Endodermal cell (in vitro differentiated cells): ENCODE measurements around the gene MSI1. TPM values are rescaled to one million over a fixed set of nuclear protein-coding genes. Genes with fewer than 3 reads are reported as not detected.
A peak's percentile ranks its signal among the peaks of the same experiment; 100 is the strongest.

ENCODE experiments used
- DNase-seq: peaks from one replicate; pipeline ENCODE4 v3.0.0-alpha.2; 2017
- H3K27ac ChIP-seq: 2 replicates; pipeline ENCODE4 v1.5.1; 2013; ENCODE audit warnings: mild to moderate bottlenecking, low read depth, low read length, moderate library complexity
- H3K27me3 ChIP-seq: 2 replicates; pipeline ENCODE4 v1.6.1; 2013; ENCODE audit warnings: mild to moderate bottlenecking, low read length, moderate library complexity; ENCODE audit not compliant: insufficient read depth, control insufficient read depth, poor library complexity, severe bottlenecking
- H3K36me3 ChIP-seq: 2 replicates; pipeline ENCODE4 v1.7.0; 2013; ENCODE audit warnings: mild to moderate bottlenecking, low read length, moderate library complexity; ENCODE audit not compliant: control insufficient read depth, insufficient read depth
- H3K4me1 ChIP-seq: one replicate; pipeline ENCODE4 v1.7.0; 2013; ENCODE audit warnings: low read length; ENCODE audit not compliant: control insufficient read depth, insufficient read depth
- H3K4me3 ChIP-seq: 2 replicates; pipeline ENCODE4 v1.5.1; 2013; ENCODE audit warnings: mild to moderate bottlenecking, low read length, moderate library complexity
- H3K9ac ChIP-seq: 2 replicates; pipeline ENCODE4 v1.6.1; 2013; ENCODE audit warnings: mild to moderate bottlenecking, low read length, moderate library complexity; ENCODE audit not compliant: poor library complexity, severe bottlenecking; ENCODE audit errors: extremely low read depth
- H3K9me3 ChIP-seq: 2 replicates; pipeline ENCODE4 v1.6.1; 2013; ENCODE audit warnings: mild to moderate bottlenecking, low read length, moderate library complexity; ENCODE audit not compliant: control insufficient read depth
- H3K27ac Mint-ChIP-seq: 2 replicates; pipeline ENCODE4 v1.8.0; 2020; ENCODE audit warnings: mixed read lengths
- H3K27me3 Mint-ChIP-seq: 2 replicates; pipeline ENCODE4 v1.8.0; 2021; ENCODE audit warnings: mild to moderate bottlenecking, mixed read lengths; ENCODE audit not compliant: insufficient read depth
- H3K36me3 Mint-ChIP-seq: 2 replicates; pipeline ENCODE4 v1.8.0; 2020; ENCODE audit warnings: low read depth, mixed read lengths
- H3K4me1 Mint-ChIP-seq: 2 replicates; pipeline ENCODE4 v1.8.0; 2020; ENCODE audit warnings: mixed read lengths
- H3K4me3 Mint-ChIP-seq: 2 replicates; pipeline ENCODE4 v1.8.0; 2020; ENCODE audit warnings: mild to moderate bottlenecking, moderate library complexity, mixed read lengths
- H3K9me3 Mint-ChIP-seq: 2 replicates; pipeline ENCODE4 v1.8.0; 2020; ENCODE audit warnings: mild to moderate bottlenecking, mixed read lengths
- CTCF ChIP-seq: fragments of 200-600 bp; sonication (generic); conservative IDR thresholded peaks from 2 replicates; pipeline ENCODE4 v1.5.0; 2021; ENCODE audit warnings: antibody characterized with exemption, mild to moderate bottlenecking
- WGBS, 2 experiments: methylation state at CpG; one replicate each; pipeline versions ENCODE4 v1.1.5 to v1.1.7; 2013; ENCODE audit warnings: missing lambda C conversion rate in 2 of 2, mixed read lengths in 1 of 2; ENCODE audit not compliant: insufficient coverage in 1 of 2, insufficient read length in 1 of 2; 5-methylcytosine and 5-hydroxymethylcytosine counted together
- total RNA-seq, 2 donors: library from RNA; stranded (reverse); fragmentation: NEBNext Ultra II Directional in 1 of 2; extraction: Animal tissue kit (Norgen Biotek cat#: 25700) in 1 of 2; gene quantifications; 2 replicates in 1 of 2; 3 replicates in 1 of 2; pipeline ENCODE4 v1.2.1, GENCODE V29; 2021

Gene MSI1
- total RNA-seq, 2 donors from 2014 or later, result 92.8 to 105 TPM

DNA sequence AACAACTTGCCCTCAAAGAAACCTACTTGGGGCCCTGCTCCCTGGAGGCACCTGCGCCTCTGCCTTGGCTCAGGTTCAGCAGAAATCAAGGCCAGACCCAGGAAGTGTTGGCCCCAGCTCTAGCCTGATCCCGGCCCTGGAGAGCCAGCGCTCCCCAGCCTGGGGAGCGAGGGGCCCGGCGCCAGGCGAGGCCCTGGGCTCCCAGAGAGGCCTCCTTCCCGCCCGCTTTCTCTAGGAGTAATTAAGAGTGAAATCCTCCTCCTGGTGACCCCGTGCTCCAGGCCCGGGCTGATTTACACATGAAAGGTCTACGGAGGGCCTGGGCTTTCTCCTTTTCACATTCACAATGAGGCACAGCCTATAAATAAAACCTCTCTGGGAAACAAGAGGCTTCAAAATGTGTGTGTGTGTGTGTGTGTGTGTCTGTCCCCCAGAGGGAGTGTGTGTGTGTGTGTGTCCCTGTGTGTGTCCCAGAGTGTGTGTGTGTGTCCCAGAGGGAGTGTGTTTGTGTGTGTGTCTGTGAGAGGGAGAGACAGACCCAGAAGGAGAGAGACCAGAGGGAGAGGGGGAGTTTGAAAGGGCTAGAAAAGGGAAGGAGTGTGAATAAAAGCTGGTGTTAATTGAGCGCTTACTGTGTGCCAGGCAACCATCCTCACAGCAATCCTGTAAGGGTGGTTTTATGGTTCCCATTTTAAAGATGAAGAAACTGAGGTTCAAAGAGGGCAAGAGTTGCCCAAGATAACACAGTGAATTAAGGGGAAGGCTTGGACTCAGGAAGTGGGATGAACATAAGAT, 45.1 kb upstream of the MSI1 start:
- Histone ChIP-seq H3K27ac (peak overlapping the region; percentile 93), H3K9me3 (no peaks in the 10 kb centered on the region), H3K9ac (no peak overlapping the region), H3K4me3 (no peak overlapping the region), H3K36me3 (no peaks in the 10 kb centered on the region), H3K4me1 (no peaks in the 10 kb centered on the region), H3K27me3 (no peaks in the 10 kb centered on the region)
- H3K9me3 Mint-ChIP-seq, result no peaks in the 10 kb centered on the region
- no peaks in the 10 kb centered on the region for H3K36me3 Mint-ChIP-seq
- H3K27ac Mint-ChIP-seq, result peak overlapping the region; percentile 73
- no peak for TF ChIP-seq CTCF
- DNase-seq, result peak; percentile 95
- no peak overlapping the region for H3K4me3 Mint-ChIP-seq
- no peaks in the 10 kb centered on the region for H3K27me3 Mint-ChIP-seq
- WGBS, 2 experiments, result 35 to 42% methylated on average over 3 to 13 of the region's 13 CpGs
- H3K4me1 Mint-ChIP-seq, result peaks cover 10% of the 10 kb centered on the region

DNA sequence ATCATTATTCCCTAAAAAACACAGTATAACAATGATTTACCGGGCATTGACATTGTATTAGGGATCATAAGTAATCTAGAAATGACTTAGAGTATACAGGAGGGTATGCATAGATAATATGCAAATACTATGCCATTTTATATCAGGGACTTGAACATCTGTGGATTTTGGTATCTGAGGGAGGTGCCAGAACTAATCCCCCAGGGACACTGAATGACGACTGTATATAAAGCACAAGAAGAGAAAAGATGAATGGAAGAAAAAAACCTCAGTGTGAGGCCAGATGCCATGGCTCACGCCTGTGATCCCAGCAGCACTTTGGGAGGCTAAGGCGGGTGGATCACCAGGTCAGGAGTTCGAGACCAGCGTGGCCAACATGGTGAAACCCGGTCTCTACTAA, 43.5 kb upstream of the MSI1 start:
- Mint-ChIP-seq H3K9me3 (no peaks in the 10 kb centered on the region), H3K27ac (no peak overlapping the region), H3K4me3 (no peak overlapping the region), H3K4me1 (peaks cover 10% of the 10 kb centered on the region), H3K36me3 (no peaks in the 10 kb centered on the region), H3K27me3 (no peaks in the 10 kb centered on the region)
- Histone ChIP-seq H3K4me3 (no peak overlapping the region), H3K4me1 (no peaks in the 10 kb centered on the region), H3K27ac (no peak overlapping the region), H3K9me3 (no peaks in the 10 kb centered on the region), H3K9ac (no peak overlapping the region), H3K27me3 (no peaks in the 10 kb centered on the region), H3K36me3 (no peaks in the 10 kb centered on the region)
- no peak for DNase-seq
- 90 to 92% methylated on average over 4 to 6 of the region's 7 CpGs for WGBS, 2 experiments
- TF ChIP-seq CTCF, result no peak

DNA sequence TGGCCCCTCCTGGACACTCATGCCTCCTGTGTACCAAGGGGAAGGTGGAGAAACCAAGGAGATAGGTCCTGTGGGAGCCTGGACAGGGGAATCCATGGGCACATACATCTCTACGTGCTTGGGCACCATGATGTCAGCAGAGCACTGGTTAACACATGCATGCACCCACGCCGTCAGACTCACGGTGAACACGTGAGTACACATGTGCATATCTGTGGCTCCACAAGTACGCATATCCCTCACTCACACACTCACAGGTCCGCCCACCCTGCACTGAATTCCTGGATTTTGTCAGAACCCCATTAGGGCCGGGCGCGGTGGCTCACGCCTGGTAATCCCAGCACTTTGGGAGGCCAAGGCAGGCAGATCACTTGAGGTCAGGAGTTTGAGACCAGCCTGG, 39.8 kb upstream of the MSI1 start:
- H3K9me3 Mint-ChIP-seq, result peaks cover 1% of the 10 kb centered on the region
- 93 to 97% methylated on average over 6 to 11 of the region's 11 CpGs for WGBS, 2 experiments
- H3K27ac Mint-ChIP-seq, result no peak overlapping the region

More for the DNA sequence above, 39.8 kb upstream of the MSI1 start:
- H3K36me3 Mint-ChIP-seq, result no peaks in the 10 kb centered on the region
- H3K9ac ChIP-seq, result no peak overlapping the region
- H3K9me3 ChIP-seq, result no peaks in the 10 kb centered on the region
- H3K4me3 Mint-ChIP-seq, result no peak overlapping the region
- H3K36me3 ChIP-seq, result no peaks in the 10 kb centered on the region
- H3K27me3 ChIP-seq, result no peaks in the 10 kb centered on the region
- H3K27me3 Mint-ChIP-seq, result no peaks in the 10 kb centered on the region
- H3K4me1 ChIP-seq, result no peaks in the 10 kb centered on the region
- DNase-seq, result no peak
- no peak for TF ChIP-seq CTCF
- peaks cover 5% of the 10 kb centered on the region for H3K4me1 Mint-ChIP-seq
- H3K4me3 ChIP-seq, result no peak overlapping the region
- H3K27ac ChIP-seq, result no peak overlapping the region
